ENCODE data around the gene FBXW7.
A peak's percentile ranks its signal among the peaks of the same experiment; 100 is the strongest.
"Not testable (repeated sequence)": the region's sequence is repeated elsewhere in the genome, so short reads cannot be mapped to it uniquely, and the experiment has no call there.

The FBXW7 gene

GRCh38 chr4:152544533-152544932 is 8.6 kb upstream of the FBXW7 start:
- not testable (repeated sequence) for DNase-seq (ENCODE audit: low spot score); FAIRE-seq

GRCh38 chr4:152540941-152541340 is 5.0 kb upstream of the FBXW7 start:
- FAIRE-seq (no peak), DNase-seq (ENCODE audit: low spot score) (no peak)

- DNase-seq (ENCODE audit: low spot score) (no peak), FAIRE-seq (no peak)
Observed at GRCh38 chr4:152540293-152540674, 4.4 kb upstream of the FBXW7 start.

- DNase-seq (ENCODE audit: low spot score), result no peak
- FAIRE-seq, result no peak
Observed at GRCh38 chr4:152539556-152540292, 3.8 kb upstream of the FBXW7 start.

- FAIRE-seq (no peak), DNase-seq (ENCODE audit: low spot score) (no peak)
Observed at GRCh38 chr4:152537881-152538280, 2.0 kb upstream of the FBXW7 start.

GRCh38 chr4:152536545-152537182 is 772 bp upstream of the FBXW7 start:
- DNase-seq (ENCODE audit: low spot score), result no peak
- FAIRE-seq, result no peak

GRCh38 chr4:152535360-152535902 is 461 bp downstream of the FBXW7 start:
- DNase-seq (ENCODE audit: low spot score) (no peak), FAIRE-seq (no peak)

- DNase-seq (ENCODE audit: low spot score) (no peak), FAIRE-seq (no peak)
Observed at GRCh38 chr4:152534541-152535359, 1.1 kb downstream of the FBXW7 start.

- FAIRE-seq (no peak), DNase-seq (ENCODE audit: low spot score) (no peak)
Observed at GRCh38 chr4:152531479-152531878, 4.4 kb downstream of the FBXW7 start.

GRCh38 chr4:152530600-152530999 is 5.3 kb downstream of the FBXW7 start:
- no peak for DNase-seq (ENCODE audit: low spot score)
- FAIRE-seq, result no peak

- no peak for FAIRE-seq
- DNase-seq (ENCODE audit: low spot score), result no peak
Observed at GRCh38 chr4:152529880-152530279, 6.0 kb downstream of the FBXW7 start.

GRCh38 chr4:152528060-152528459 is 7.8 kb downstream of the FBXW7 start:
- FAIRE-seq (no peak), DNase-seq (ENCODE audit: low spot score) (no peak)

- FAIRE-seq (no peak), DNase-seq (ENCODE audit: low spot score) (no peak)
Observed at GRCh38 chr4:152525878-152526277, 10.0 kb downstream of the FBXW7 start.

- FAIRE-seq, result no peak
- DNase-seq (ENCODE audit: low spot score), result no peak
Observed at GRCh38 chr4:152524427-152524826, 11.5 kb downstream of the FBXW7 start.

- no peak for DNase-seq (ENCODE audit: low spot score)
- FAIRE-seq, result no peak
Observed at GRCh38 chr4:152523731-152524130, 12.2 kb downstream of the FBXW7 start.

- DNase-seq (ENCODE audit: low spot score) (no peak), FAIRE-seq (no peak)
Observed at GRCh38 chr4:152522754-152523153, 13.1 kb downstream of the FBXW7 start.

- no peak for DNase-seq (ENCODE audit: low spot score)
- FAIRE-seq, result no peak
Observed at GRCh38 chr4:152522245-152522644, 13.6 kb downstream of the FBXW7 start.

- FAIRE-seq (no peak), DNase-seq (ENCODE audit: low spot score) (no peak)
Observed at GRCh38 chr4:152516156-152516555, 19.7 kb downstream of the FBXW7 start.

GRCh38 chr4:152515678-152516077 is 20.2 kb downstream of the FBXW7 start:
- FAIRE-seq, result no peak
- peak; percentile 22 for DNase-seq (ENCODE audit: low spot score)

GRCh38 chr4:152514356-152514755 is 21.5 kb downstream of the FBXW7 start:
- no peak for DNase-seq (ENCODE audit: low spot score)
- FAIRE-seq, result no peak

GRCh38 chr4:152513078-152513477 is 22.8 kb downstream of the FBXW7 start:
- FAIRE-seq, result no peak
- no peak for DNase-seq (ENCODE audit: low spot score)

- FAIRE-seq (no peak), DNase-seq (ENCODE audit: low spot score) (no peak)
Observed at GRCh38 chr4:152512483-152512882, 23.4 kb downstream of the FBXW7 start.

All from RCC 7860 (cell line).